RKO (cell line): Measurements from ENCODE around the gene KRT33A.

Experiments used
- DNase-seq: peaks from one replicate; pipeline ENCODE4 v3.0.0-alpha.2; 2016; ENCODE audit warnings: low spot score

Gene KRT33A

GRCh38 chr17:41301916-41302901, 48.4 kb downstream of the KRT33A start, which contains the start of gene KRTAP29-1:
Gene KRTAP29-1 (minus strand): TSS chr17:41302851. CDS start chr17:41302851, 0 bp downstream.
- DNase-seq = no peak

DNA sequence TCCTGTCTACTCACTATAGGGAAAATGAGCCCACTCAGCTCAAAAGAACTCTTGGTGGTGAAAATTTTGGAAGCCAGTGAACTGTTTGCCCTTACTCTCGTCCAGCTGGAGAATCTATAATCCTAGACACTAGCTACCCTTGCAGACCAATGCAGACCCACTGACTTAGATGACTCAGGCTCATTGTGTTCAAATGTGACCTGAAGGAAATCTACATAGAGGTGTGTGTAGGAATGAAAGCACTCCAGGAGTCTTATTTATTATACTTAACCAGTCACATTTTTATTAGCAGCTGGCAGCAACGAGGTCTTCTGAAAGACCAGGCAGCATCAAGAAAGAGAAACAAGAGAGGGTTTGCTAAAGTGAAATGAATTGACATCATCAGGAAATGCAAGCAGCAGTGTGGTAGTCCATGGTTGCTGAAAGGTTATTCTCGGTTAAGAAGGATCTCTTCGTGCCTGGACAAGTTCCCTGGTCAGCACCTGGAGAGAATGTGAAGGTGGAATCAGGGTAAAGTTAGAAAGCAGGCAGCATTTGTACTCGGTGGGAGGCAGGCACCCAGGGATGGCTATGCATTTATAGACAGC, 49.3 kb downstream of the KRT33A start:
- DNase-seq = no peak

DNA sequence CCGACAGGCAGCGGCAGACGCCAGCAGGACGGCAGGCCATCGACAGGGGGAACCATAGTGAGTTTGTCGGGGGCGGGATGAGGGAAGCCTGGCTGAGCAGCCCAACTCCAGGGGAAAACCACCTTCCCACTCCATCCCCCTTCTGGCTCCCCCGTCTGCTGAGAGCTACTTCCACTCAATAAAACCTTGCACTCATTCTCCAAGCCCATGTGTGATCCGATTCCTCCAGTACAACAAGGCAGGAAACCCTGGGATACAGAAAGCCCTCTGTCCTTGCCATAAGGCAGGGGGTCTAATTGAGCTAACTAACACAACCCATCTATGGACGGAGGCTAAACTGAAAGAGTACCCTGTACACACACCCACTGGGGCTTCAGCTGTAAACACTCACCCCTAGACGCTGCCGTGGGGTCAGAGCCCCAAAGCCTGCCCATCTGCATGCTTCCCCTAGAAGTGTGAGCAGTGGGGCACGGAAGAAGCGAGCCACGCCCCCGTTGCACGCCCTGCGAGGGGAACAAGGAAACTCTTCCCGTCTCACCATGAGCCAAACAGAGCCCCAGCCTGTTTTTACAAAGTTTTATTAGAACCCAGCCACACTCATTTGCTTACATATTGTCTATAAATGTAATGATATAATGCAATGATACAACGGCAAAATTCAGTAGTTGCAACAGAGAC, 52.0 kb downstream of the KRT33A start:
- DNase-seq = no peak

- DNase-seq = no peak
These were observed 53.8 kb downstream of the KRT33A start for GRCh38 chr17:41296846-41297245.
